Gastroesophageal sphincter (tissue), 4 donors: ENCODE data around the gene AFTPH. TPM values are rescaled to one million over a fixed set of nuclear protein-coding genes. Genes with fewer than 3 reads are reported as not detected.

ENCODE experiments used
- ATAC-seq: fragments of 150-250 bp; one replicate; pipeline ENCODE4 v1.9.1; 2016; ENCODE audit warnings: mild to moderate bottlenecking, moderate library complexity
- H3K27ac ChIP-seq, 4 donors: fragments of 200-600 bp; sonication (generic) in 3 of 4; 1 replicate in 3 of 4; 2 replicates in 1 of 4; pipeline ENCODE4 v1.5.1; 2016 to 2019
- H3K27me3 ChIP-seq: fragments of 200-600 bp; sonication (generic); one replicate; pipeline ENCODE4 v1.5.1; 2019
- H3K36me3 ChIP-seq, 2 donors: fragments of 200-600 bp; sonication (generic); one replicate each; pipeline ENCODE4 v1.5.1; 2019; ENCODE audit warnings: control low read depth in 1 of 2
- H3K4me1 ChIP-seq, 3 donors: fragments of 200-600 bp; sonication (generic); 1 replicate in 2 of 3; 2 replicates in 1 of 3; pipeline ENCODE4 v1.5.1; 2016 to 2019; ENCODE audit warnings: control low read depth in 2 of 3
- H3K4me3 ChIP-seq, 2 donors: fragments of 200-600 bp; sonication (generic); one replicate each; pipeline ENCODE4 v1.5.1; 2019; ENCODE audit warnings: mild to moderate bottlenecking in 1 of 2, moderate library complexity in 1 of 2
- H3K9me3 ChIP-seq, 3 donors: fragments of 200-600 bp; sonication (generic); one replicate each; pipeline ENCODE4 v1.5.1; 2017 to 2019; ENCODE audit warnings: control low read depth in 2 of 3
- EP300 ChIP-seq: sonication (generic); formaldehyde crosslinking; IDR thresholded peaks from one replicate; pipeline ENCODE4 v1.6.1; 2017; ENCODE audit warnings: antibody characterized with exemption, mild to moderate bottlenecking
- POLR2A ChIP-seq, 2 donors: fragments of 450-650 bp; IDR thresholded peaks; one replicate each; pipeline ENCODE4 v1.6.1; 2017; ENCODE audit warnings: antibody characterized with exemption in 2 of 2, mild to moderate bottlenecking in 2 of 2, moderate library complexity in 1 of 2
- POLR2AphosphoS5 ChIP-seq: sonication (generic); formaldehyde crosslinking; IDR thresholded peaks from one replicate; pipeline ENCODE4 v1.6.1; 2017; ENCODE audit warnings: antibody characterized with exemption
- WGBS, 2 donors: methylation state at CpG; one replicate each; pipeline ENCODE4 v1.1.5; 2018; ENCODE audit warnings: low coverage in 1 of 2; 5-methylcytosine and 5-hydroxymethylcytosine counted together
- total RNA-seq, 4 donors: library from RNA; depleted of rRNA; stranded (reverse); fragments of >200 nt; gene quantifications; one replicate each; pipeline ENCODE4 v1.1.0, GENCODE V29; 2016
- TF ChIP-seq, protein P1 (sequence below), 4 experiments: fragments of 200-600 bp in 2 of 4; fragments of 450-650 bp in 2 of 4; sonication (generic) in 1 of 4; IDR thresholded peaks; one replicate each; pipeline ENCODE4 v1.5.1; 2017 to 2019; ENCODE audit warnings: antibody characterized with exemption in 4 of 4, mild to moderate bottlenecking in 2 of 4, moderate library complexity in 2 of 4

AFTPH gene
- total RNA-seq, 4 donors from 2014 or later: 33.0 to 53.5 (median 41.6) TPM

DNA sequence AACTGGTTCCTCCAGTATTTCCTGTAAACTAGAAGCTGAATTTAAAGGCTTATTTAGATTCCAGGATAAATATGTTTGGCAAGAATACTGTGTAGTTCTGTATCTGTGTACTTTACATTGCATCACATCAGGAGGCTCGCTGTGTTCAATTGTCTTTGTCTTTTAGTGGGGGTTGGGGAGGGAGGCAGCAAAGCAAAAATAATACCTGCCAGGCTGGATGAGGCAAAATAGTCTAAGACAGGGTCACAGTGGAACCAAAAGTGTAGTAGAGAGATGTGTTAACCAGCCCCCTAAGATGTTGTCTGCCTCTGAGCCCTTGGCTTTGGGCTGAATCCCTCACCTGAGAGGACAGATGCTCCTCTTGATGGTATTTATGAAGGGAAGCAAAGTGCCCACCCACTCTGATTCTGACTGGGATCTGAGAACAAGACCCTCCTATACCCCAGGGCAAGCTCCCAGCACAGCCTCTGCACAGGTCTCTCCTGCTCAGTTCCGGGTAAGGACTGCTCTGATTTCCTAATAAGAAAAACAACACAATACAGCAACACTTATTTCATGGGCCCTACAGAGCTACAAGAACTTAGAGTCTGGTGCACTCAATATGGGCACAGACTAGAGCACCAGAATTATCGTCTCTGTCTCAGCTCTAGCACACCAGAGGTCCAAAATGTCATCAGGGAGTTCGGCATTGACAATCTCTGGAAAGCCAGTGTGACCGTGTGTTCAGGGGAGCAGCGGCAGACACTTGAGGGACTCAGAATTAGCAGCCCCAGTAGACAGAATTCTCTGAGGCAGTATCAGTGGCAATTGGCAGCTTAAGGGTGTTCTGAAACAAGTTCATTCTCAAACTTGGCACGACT is 7.2 kb upstream of the AFTPH start:
- no peak overlapping the region for H3K27ac ChIP-seq
- H3K27me3 ChIP-seq: peaks cover 12% of the 10 kb centered on the region
- no peak overlapping the region for H3K4me3 ChIP-seq
- no peak for ATAC-seq
- no peaks in the 10 kb centered on the region for H3K4me1 ChIP-seq
- TF ChIP-seq EP300 (no peak), POLR2A (IDR thresholded peaks at IDR 0.05) (no peak), POLR2AphosphoS5 (no peak)
- TF ChIP-seq, protein P1, sequence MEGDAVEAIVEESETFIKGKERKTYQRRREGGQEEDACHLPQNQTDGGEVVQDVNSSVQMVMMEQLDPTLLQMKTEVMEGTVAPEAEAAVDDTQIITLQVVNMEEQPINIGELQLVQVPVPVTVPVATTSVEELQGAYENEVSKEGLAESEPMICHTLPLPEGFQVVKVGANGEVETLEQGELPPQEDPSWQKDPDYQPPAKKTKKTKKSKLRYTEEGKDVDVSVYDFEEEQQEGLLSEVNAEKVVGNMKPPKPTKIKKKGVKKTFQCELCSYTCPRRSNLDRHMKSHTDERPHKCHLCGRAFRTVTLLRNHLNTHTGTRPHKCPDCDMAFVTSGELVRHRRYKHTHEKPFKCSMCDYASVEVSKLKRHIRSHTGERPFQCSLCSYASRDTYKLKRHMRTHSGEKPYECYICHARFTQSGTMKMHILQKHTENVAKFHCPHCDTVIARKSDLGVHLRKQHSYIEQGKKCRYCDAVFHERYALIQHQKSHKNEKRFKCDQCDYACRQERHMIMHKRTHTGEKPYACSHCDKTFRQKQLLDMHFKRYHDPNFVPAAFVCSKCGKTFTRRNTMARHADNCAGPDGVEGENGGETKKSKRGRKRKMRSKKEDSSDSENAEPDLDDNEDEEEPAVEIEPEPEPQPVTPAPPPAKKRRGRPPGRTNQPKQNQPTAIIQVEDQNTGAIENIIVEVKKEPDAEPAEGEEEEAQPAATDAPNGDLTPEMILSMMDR (IDR thresholded peaks at IDR 0.05): no peak
- no peaks in the 10 kb centered on the region for H3K36me3 ChIP-seq
- H3K9me3 ChIP-seq: no peaks in the 10 kb centered on the region
- 69 to 79% methylated on average over 2 to 6 of the region's 7 CpGs for WGBS, 2 donors

DNA sequence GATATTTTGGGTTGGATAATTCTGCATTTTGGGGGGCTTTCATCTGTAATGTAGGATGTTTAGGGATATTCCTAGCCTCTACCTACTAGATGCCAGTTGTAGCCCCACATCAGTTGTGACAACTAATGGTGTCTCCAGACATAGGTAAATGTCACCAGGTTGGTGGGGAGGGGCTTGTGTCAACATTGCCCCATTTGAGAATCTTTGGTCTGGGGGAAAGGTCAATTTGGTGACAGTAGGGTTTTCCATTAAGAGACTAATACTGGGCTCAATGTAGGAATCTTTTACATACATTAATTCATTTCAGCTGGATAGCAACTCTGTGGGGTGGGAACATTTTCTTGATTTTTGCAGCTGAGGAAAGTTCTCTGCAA is 6.6 kb upstream of the AFTPH start:
- no peak for ATAC-seq
- Histone ChIP-seq H3K27me3 (peaks cover 12% of the 10 kb centered on the region), H3K27ac (no peak overlapping the region), H3K36me3 (no peaks in the 10 kb centered on the region), H3K4me1 (peaks cover 0 to 3% (median 0%) of the 10 kb centered on the region in 3 donors), H3K4me3 (no peak overlapping the region), H3K9me3 (no peaks in the 10 kb centered on the region)
- no peak for TF ChIP-seq EP300
- TF ChIP-seq, protein P1 (IDR thresholded peaks at IDR 0.05): no peak
- no peak for TF ChIP-seq POLR2A (IDR thresholded peaks at IDR 0.05)
- no peak for TF ChIP-seq POLR2AphosphoS5

DNA sequence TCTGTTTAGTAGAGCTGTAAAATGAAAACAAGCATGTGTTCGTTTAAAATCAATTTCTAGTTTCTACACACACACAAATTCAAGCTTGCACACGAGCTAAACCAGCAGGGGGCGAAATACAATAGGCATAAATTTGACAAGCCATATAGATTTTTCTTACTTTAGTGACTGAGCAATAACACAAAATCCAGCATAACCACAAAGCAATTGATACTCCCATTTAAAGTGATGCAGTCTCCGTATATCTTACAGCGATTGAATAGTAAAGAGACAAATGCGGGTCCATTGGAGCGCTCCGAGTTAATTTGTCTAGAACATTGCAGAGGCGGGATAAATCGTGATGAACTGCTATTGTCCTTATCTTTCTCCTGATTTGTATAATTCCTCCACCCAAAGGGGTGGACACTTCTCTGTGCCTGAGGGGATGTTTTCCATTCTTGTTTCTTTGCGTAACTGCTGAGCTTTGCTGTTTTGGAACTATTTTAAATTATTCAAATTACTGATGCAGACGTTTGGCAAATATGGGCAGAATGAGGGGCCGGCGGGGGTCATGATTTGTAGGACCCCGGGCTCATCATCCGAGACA is 1.2 kb upstream of the AFTPH start:
- no peak for ATAC-seq
- peaks cover 2% of the 10 kb centered on the region for H3K27me3 ChIP-seq
- 0% methylated on average over 16 of the region's 16 CpGs for WGBS, 2 donors
- peak overlapping the region; percentile 90 to 96 for H3K4me3 ChIP-seq
- TF ChIP-seq EP300: no peak
- TF ChIP-seq, protein P1 (IDR thresholded peaks at IDR 0.05): peak; percentile 75 to 83 (median 80)
- TF ChIP-seq POLR2AphosphoS5: no peak
- no peaks in the 10 kb centered on the region for H3K9me3 ChIP-seq
- peaks cover 0 to 42% (median 3%) of the 10 kb centered on the region in 3 donors for H3K4me1 ChIP-seq
- H3K27ac ChIP-seq: peak overlapping the region in 2 of 4 donors; percentile 97 to 98
- H3K36me3 ChIP-seq: no peaks in the 10 kb centered on the region

DNA sequence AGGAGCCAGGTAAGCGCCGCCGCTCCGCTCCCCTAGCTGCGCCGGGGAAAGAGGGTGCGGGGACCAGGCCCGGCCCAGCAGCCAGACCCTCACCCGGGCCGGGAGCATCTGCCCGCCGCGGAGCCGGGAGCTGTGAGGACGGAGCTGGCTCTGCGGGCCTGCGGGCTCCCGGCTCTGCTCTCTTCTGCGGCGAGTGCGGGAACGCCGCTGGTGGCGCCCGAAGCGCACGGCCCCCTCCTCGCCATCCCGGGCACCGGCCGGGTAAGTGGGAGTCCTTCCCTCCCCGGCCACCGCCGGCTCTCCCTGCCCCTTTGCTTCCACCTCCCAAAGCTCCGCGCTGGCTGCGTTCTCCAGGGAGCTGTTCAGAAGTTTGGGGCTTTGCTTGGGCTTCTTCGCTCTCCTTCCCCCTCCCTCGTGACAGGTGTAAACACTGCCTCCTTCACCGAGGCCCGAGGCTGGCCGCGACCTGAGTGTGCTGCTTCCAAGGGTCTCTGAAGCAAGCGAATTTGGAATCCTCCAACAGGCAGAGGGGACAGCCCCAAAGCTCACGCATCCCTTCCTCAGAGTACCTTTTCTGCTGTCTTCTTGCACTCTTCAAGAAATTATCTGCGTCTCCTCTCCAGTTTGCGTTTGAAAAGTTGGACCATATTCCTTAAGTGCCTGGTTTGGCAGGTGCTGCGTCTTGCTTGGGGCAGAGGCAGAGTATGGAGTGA is 632 bp downstream of the AFTPH start:
- ATAC-seq: peak; percentile 49
- H3K9me3 ChIP-seq: no peaks in the 10 kb centered on the region
- H3K4me1 ChIP-seq: peaks cover 0 to 48% (median 3%) of the 10 kb centered on the region in 3 donors
- no peaks in the 10 kb centered on the region for H3K27me3 ChIP-seq
- H3K27ac ChIP-seq: peak overlapping the region; percentile 86 to 98 (median 98)
- H3K4me3 ChIP-seq: peak overlapping the region; percentile 90 to 96
- WGBS, 2 donors: 1 to 2% methylated on average over 8 to 12 of the region's 48 CpGs
- no peaks in the 10 kb centered on the region for H3K36me3 ChIP-seq
- TF ChIP-seq POLR2A (IDR thresholded peaks at IDR 0.05) (no peak), EP300 (no peak)
- TF ChIP-seq, protein P1 (IDR thresholded peaks at IDR 0.05): no peak
